K562 (cell line): ENCODE data around the gene B3GLCT.

Experiments
- ESRRA ChIP-seq: fragments of 450-650 bp; IDR thresholded peaks from 2 replicates; pipeline ENCODE4 v1.6.1; 2014; ENCODE audit warnings: low read depth, mild to moderate bottlenecking, moderate library complexity, borderline replicate concordance
- NFIC ChIP-seq: fragments of 450-650 bp; IDR thresholded peaks from 2 replicates; pipeline ENCODE4 v1.6.1; 2017; ENCODE audit warnings: mild to moderate bottlenecking, inconsistent platforms
- RAD21 ChIP-seq, 2 experiments: fragments of 250-450 bp in 1 of 2; fragments of 450-650 bp in 1 of 2; sonication (Bioruptor Pico) in 1 of 2; formaldehyde crosslinking in 1 of 2; IDR thresholded peaks in 1 of 2; conservative IDR thresholded peaks in 1 of 2; 2 replicates each; pipeline versions ENCODE4 v1.4.0 to v1.8.0; 2020 to 2022; ENCODE audit warnings: mild to moderate bottlenecking in 2 of 2, moderate library complexity in 1 of 2
- TF ChIP-seq, protein P1 (sequence below): sonication (generic); formaldehyde crosslinking; IDR thresholded peaks from 2 replicates; pipeline ENCODE4 v1.8.1; 2023; ENCODE audit warnings: mild to moderate bottlenecking, missing genetic modification reagents, moderate library complexity
- TF ChIP-seq, protein P2 (sequence below), 3 experiments: IDR thresholded peaks in 2 of 3; conservative IDR thresholded peaks in 1 of 3; 2 replicates each; pipeline ENCODE4 v1.5.1; 2011 to 2012; ENCODE audit warnings: low read length in 3 of 3, mild to moderate bottlenecking in 3 of 3, control low read depth in 2 of 3, improper control_type of control experiment in 1 of 3, inconsistent platforms in 1 of 3, low read depth in 1 of 3, mixed read lengths in 1 of 3, moderate library complexity in 1 of 3; ENCODE audit not compliant: insufficient read depth in 2 of 3
- TF ChIP-seq, protein P3 (sequence below): sonication (generic); formaldehyde crosslinking; IDR thresholded peaks from 2 replicates; pipeline ENCODE4 v1.9.0; 2022; ENCODE audit warnings: mild to moderate bottlenecking, missing genetic modification reagents

DNA sequence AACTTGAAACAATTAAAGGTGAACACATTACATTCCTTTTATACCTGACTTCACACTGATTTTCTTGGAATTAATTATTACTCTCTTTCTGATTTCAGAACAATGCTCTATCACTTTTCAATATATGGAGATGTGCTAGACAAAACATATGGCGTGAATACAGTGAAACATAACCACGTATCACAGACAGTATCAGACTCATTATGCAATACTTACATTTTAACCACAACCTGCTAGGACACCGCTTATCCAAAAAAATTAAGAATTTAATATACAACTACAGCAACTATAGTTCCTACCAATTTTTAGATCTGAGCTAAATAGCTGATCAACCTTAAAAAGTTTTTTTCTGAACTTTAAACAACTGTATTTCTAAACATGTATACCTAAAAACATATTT, 47.9 kb upstream of the B3GLCT start:
- TF ChIP-seq, protein P1, sequence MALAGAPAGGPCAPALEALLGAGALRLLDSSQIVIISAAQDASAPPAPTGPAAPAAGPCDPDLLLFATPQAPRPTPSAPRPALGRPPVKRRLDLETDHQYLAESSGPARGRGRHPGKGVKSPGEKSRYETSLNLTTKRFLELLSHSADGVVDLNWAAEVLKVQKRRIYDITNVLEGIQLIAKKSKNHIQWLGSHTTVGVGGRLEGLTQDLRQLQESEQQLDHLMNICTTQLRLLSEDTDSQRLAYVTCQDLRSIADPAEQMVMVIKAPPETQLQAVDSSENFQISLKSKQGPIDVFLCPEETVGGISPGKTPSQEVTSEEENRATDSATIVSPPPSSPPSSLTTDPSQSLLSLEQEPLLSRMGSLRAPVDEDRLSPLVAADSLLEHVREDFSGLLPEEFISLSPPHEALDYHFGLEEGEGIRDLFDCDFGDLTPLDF (CRISPR knock-in tag): no peak
- TF ChIP-seq, protein P2, sequence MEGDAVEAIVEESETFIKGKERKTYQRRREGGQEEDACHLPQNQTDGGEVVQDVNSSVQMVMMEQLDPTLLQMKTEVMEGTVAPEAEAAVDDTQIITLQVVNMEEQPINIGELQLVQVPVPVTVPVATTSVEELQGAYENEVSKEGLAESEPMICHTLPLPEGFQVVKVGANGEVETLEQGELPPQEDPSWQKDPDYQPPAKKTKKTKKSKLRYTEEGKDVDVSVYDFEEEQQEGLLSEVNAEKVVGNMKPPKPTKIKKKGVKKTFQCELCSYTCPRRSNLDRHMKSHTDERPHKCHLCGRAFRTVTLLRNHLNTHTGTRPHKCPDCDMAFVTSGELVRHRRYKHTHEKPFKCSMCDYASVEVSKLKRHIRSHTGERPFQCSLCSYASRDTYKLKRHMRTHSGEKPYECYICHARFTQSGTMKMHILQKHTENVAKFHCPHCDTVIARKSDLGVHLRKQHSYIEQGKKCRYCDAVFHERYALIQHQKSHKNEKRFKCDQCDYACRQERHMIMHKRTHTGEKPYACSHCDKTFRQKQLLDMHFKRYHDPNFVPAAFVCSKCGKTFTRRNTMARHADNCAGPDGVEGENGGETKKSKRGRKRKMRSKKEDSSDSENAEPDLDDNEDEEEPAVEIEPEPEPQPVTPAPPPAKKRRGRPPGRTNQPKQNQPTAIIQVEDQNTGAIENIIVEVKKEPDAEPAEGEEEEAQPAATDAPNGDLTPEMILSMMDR (IDR thresholded peaks at IDR 0.05 in 2 of 3, conservative IDR thresholded peaks at IDR 0.05 in 1 of 3; ENCODE audit: insufficient read depth in 2 of 3, low read depth in 1 of 3, low read length in 3 of 3): no peak
- TF ChIP-seq, protein P3, sequence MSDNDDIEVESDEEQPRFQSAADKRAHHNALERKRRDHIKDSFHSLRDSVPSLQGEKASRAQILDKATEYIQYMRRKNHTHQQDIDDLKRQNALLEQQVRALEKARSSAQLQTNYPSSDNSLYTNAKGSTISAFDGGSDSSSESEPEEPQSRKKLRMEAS (CRISPR knock-in tag): no peak
- TF ChIP-seq NFIC (no peak), ESRRA (no peak), RAD21 (CRISPR knock-in tag; conservative IDR thresholded peaks at IDR 0.05 in 1 of 2, IDR thresholded peaks at IDR 0.05 in 1 of 2) (no peak)
